NB4 (cell line): ENCODE measurements around the gene CADPS.

Source experiments
- CTCF ChIP-seq: IDR thresholded peaks from one replicate; pipeline ENCODE4 v1.5.1; 2012; ENCODE audit warnings: low read depth, low read length
- MAX ChIP-seq: IDR thresholded peaks from 2 replicates; pipeline ENCODE4 v1.6.1; 2011; ENCODE audit warnings: low read depth, low read length

- TF ChIP-seq CTCF: no peak
- TF ChIP-seq MAX: no peak
These were observed 13.6 kb upstream of the CADPS start for GRCh38 chr3:62888778-62889177.
